GM12874 (cell line): ENCODE results near the gene HMGXB4.

ENCODE experiments used
- TF ChIP-seq, protein P1 (sequence below): IDR thresholded peaks from 2 replicates; pipeline ENCODE4 v1.5.1; 2011; ENCODE audit warnings: low read depth, mild to moderate bottlenecking, control low read depth, low read length, moderate library complexity; ENCODE audit not compliant: insufficient read depth

HMGXB4 gene

DNA sequence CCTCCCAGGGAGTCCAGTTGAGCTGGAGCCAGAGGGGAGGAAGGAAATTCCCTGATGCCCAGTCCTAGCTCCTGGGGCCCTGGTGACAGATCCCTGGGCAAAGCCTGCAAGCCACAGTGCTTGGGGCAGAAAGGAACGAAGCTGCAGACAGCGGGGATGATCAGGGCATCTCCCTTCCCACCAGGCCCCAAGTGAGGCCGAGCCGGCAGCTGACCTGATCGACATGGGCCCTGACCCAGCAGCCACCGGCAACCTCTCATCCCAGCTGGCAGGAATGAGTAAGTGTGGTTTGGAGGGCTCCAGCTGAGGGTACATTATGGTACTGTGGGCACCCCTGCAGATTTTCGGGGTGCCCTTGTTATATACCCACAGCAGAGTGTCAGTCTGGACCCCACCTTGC, 75.9 kb downstream of the HMGXB4 start:
- TF ChIP-seq, protein P1, sequence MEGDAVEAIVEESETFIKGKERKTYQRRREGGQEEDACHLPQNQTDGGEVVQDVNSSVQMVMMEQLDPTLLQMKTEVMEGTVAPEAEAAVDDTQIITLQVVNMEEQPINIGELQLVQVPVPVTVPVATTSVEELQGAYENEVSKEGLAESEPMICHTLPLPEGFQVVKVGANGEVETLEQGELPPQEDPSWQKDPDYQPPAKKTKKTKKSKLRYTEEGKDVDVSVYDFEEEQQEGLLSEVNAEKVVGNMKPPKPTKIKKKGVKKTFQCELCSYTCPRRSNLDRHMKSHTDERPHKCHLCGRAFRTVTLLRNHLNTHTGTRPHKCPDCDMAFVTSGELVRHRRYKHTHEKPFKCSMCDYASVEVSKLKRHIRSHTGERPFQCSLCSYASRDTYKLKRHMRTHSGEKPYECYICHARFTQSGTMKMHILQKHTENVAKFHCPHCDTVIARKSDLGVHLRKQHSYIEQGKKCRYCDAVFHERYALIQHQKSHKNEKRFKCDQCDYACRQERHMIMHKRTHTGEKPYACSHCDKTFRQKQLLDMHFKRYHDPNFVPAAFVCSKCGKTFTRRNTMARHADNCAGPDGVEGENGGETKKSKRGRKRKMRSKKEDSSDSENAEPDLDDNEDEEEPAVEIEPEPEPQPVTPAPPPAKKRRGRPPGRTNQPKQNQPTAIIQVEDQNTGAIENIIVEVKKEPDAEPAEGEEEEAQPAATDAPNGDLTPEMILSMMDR: no peak

DNA sequence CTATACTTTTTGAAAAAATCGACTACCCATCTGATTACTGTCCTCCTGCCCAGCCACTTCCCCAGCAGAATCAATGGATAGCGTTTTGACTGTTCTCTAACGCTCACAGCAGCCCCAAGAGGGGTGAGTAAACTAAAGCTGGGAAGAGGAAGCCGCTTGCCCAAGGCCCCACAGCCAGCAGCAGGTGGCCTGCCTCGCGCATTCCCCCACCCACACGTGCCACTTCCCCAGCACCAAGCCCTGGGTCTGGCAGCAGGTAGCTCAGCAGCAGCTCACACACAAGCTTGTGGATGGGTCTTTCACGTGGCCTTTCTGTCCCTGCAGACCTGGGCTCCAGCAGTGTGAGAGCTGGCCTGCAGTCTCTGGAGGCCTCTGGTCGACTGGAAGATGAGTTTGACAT, 76.7 kb downstream of the HMGXB4 start:
- TF ChIP-seq, protein P1: no peak

DNA sequence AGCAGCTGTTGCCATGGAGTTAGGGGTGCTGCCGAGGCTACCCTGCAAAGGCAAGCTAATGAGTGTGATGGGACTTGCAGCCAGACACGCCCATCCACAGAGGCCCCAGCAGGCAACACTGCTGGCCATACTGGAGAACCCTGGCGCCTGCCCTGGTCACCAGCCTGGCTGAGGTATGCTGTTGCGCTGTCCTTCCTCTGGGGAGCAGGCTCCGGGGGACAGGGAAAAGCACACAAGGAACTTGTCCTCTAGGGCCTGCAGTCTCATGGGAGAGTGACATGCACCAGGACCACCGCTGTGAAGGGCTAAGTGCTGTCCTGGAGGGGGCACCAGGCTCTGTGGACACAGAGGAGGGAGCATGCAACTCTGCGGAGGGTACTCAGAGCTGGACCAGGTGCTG, 78.2 kb downstream of the HMGXB4 start:
- TF ChIP-seq, protein P1: no peak

DNA sequence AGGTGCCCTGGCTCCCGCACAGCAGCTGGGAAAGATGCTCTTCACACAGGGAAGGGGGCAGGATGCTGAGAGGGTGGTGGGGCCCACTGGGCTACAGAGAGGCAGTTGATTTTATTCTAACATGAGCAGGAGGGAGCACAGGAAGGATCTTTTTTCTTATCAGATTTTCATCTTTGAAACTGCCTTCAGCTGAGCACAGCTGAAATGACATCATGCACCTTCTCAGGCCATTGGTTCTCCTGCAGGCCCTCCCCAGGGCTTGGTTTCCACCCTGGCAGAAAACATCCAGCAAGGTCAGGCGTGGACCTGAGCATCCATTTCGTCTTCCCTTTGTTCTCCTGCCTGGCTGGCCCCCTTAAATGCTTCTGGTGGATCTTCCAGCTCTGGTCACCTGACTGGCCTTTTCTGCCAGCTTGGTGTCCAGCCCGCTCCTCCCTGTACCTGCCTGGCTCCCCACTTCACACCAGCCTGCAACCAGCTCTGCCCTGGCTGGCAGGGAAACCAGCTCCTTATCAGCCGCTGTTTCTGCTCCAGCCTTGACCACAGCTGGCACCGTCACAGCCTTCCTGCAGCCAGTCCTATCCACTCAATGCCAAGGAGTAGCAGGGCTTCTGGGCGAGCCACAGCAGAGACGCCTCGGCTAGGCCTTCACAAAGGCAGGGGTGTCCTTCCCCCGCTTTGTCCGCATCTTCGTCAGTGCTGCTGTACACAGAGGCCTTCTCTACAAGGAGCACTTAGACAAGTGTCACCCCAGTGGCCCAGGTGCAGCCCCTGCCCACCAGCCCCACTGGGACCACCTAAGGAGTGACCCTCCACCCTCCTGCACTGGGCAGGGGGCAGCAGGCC, 78.9 kb downstream of the HMGXB4 start:
- TF ChIP-seq, protein P1: no peak

DNA sequence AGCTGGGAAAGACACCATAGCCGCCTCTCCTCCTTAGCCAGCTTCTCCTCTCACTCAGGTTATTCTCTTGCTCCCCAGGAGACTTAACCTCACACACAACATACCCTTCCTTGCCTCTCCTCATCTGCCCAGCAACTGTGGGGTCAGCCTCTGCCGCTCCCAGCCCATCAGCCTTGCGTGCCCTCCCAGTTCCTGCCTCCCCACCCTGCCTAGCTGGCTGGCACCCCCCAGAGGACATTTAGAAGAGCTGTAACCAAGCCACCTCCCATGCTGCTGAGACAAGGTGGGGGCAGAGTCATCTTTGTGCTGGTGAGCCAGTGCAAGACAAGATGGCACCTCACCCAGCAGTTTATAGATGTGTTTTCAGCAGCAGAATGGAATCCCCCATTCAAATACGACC, 80.6 kb downstream of the HMGXB4 start:
- TF ChIP-seq, protein P1: peak; percentile 35; the same call in 1 of the 2 replicates

DNA sequence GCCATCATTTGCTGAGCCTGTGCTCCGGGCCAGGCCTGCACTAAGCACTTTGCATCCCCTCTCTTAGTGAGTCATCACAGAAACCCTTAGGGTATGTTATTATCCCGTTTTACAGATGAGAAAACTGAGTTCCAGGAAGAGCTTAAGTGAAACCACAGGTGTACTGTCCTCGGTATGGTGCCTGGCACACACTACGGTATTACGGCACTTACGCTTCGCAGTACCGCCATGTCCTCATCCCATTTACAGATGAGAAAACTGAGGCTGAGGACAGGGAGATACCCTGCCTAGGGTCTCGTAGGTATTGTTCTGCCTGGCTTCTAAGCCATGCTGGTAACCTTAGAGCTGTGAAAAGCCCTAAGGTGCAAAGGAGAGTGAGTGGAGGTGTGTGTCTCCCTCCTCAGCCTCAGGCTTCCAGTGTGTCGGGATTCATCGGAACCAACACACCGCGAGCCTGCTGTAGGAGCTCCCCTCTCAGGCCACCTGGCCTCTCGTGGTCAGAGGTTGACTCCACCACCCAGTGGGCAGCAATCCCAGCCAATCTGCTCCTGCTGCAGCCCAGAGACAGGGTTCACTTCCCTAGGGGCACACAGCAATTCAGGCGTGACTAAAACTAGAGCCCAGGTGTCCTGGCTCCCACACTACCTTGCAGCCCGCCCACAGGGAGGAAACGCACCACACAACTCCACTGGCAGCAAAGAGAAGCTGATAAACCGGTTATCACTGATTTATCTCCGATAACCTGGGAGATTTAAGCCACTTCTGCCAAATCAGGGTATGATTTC, 84.0 kb downstream of the HMGXB4 start:
- TF ChIP-seq, protein P1: no peak

DNA sequence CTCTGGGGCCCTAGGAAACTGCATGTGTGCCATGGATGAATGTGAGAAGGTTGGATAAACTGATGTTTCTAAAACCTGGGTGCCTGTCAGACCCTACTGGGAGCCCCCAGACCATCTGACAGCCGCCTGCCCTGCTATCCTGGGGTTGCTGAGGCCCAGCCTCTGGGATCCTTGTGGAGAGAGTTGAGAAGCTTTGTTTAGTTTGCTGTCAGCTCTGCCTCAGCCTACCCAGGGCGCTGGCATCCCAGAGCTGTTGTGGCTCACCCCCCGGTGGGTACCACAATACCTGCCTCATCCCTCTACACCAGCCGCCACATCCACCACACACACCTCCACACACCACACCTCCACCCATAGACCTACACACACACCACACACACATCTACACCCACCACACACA, 85.1 kb downstream of the HMGXB4 start:
- TF ChIP-seq, protein P1: no peak
